Omental fat pad (tissue), 4 donors: ENCODE data around the gene RANGAP1. TPM values are rescaled to one million over a fixed set of nuclear protein-coding genes. Genes with fewer than 3 reads are reported as not detected.

ENCODE experiments used
- ATAC-seq: fragments of 150-250 bp; one replicate; pipeline ENCODE4 v1.9.1; 2016; ENCODE audit warnings: mild to moderate bottlenecking, moderate library complexity; ENCODE audit not compliant: low FRiP score
- DNase-seq: peaks from one replicate; pipeline ENCODE4 v3.0.0-alpha.2; 2019; ENCODE audit warnings: low spot score
- total RNA-seq, 4 donors: library from RNA; depleted of rRNA; stranded (reverse); fragments of >200 nt; gene quantifications; one replicate each; pipeline ENCODE4 v1.1.0, GENCODE V29; 2016
- TF ChIP-seq, protein P1 (sequence below), 3 donors: fragments of 450-650 bp; IDR thresholded peaks; one replicate each; pipeline ENCODE4 v1.5.1; 2016 to 2017; ENCODE audit warnings: antibody characterized with exemption in 3 of 3, mild to moderate bottlenecking in 3 of 3, moderate library complexity in 2 of 3

RANGAP1 gene
- total RNA-seq, 4 donors from 2014 or later: 30.9 to 49.8 (median 34.1) TPM

DNA sequence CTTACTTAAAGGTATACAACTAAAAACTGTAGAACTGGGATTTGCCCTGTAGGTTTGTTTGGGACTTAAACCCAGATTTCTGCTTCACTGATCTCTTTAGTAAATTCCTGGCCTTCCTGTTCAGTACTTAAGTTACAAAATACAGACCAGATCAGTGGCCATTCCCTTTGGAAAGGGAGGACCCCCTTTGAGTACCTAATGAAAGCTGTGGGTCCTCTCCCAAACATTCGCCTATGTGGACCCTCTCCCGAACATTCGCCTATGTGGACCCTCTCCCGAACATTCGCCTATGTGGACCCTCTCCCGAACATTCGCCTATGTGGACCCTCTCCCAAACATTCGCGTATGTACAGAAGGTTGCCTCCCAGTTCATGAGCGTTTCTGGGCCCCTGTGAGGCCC, 70.6 kb downstream of the RANGAP1 start:
- no peak for ATAC-seq
- no peak for DNase-seq
- TF ChIP-seq, protein P1, sequence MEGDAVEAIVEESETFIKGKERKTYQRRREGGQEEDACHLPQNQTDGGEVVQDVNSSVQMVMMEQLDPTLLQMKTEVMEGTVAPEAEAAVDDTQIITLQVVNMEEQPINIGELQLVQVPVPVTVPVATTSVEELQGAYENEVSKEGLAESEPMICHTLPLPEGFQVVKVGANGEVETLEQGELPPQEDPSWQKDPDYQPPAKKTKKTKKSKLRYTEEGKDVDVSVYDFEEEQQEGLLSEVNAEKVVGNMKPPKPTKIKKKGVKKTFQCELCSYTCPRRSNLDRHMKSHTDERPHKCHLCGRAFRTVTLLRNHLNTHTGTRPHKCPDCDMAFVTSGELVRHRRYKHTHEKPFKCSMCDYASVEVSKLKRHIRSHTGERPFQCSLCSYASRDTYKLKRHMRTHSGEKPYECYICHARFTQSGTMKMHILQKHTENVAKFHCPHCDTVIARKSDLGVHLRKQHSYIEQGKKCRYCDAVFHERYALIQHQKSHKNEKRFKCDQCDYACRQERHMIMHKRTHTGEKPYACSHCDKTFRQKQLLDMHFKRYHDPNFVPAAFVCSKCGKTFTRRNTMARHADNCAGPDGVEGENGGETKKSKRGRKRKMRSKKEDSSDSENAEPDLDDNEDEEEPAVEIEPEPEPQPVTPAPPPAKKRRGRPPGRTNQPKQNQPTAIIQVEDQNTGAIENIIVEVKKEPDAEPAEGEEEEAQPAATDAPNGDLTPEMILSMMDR (IDR thresholded peaks at IDR 0.05): no peak

DNA sequence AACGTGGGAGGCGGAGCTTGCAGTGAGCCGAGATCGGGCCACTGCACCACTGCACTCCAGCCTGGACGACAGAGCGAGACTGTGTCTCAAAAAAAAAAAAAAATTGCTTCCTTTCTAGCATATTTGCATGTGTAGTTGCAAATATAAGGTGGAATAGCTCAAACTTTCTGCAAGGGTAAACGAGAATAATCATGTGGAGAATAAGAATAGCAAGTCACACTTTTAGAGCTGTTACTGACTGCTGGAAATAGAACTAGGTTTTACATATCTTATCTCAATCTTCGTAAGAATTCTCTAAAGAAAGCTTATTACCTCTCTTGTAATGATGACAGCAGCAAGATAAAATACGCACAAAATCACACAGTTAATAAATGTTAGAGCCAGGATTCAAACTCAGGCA, 79.3 kb downstream of the RANGAP1 start:
- TF ChIP-seq, protein P1 (IDR thresholded peaks at IDR 0.05): no peak
- no peak for DNase-seq

DNA sequence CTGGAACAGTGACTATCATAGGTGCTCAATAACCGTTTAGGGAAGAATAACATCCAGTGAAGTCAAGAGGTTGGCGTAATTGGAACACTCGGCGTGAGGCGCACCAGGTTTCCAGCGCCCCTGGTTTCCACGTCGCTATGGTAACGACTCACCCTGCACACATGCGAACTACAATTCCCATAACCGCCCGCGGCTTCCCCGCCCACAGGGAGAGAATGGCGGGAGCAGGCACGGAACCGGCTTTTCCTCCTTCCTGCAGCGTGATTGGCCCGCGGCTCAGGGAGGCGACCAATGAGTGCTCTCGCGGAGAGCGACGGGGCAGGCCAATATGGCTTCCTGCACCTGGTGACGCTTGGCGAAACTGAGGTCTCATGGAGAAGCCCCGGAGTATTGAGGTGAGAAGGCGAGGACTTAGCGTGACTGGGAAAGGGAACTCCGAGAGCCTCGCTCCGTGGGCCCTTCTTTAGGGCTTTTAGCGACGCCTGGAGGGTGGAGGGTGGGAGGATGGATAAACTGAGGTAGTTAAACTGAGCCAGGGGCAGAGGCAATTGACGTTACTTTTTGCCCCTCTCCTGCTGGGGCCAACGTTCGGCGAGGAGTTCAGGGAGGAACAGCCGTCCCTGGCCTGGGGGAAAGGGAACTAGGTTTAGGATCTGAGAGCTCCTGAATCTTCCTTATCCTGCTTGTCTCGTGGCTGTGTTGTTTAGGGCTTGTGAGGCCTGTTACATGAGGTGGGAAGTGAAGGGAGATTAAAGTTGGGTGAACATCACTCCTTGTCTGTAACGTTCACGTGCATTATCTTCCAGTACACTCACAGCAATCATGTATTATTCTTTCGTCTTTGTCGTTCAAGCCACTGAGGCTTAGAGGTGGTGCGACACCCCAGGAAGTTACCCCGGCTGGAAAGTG, 80.7 kb downstream of the RANGAP1 start, which contains the start of gene L3MBTL2:
L3MBTL2 (plus strand) TSS at position 321 of the 909 bp plus-strand sequence; CDS start at position 372, 51 bp downstream.
- DNase-seq (peak; percentile 98), ATAC-seq (peak; percentile 100)
- TF ChIP-seq, protein P1 (IDR thresholded peaks at IDR 0.05): no peak

More for the DNA sequence above, 79.3 kb downstream of the RANGAP1 start:
- no peak for ATAC-seq

DNA sequence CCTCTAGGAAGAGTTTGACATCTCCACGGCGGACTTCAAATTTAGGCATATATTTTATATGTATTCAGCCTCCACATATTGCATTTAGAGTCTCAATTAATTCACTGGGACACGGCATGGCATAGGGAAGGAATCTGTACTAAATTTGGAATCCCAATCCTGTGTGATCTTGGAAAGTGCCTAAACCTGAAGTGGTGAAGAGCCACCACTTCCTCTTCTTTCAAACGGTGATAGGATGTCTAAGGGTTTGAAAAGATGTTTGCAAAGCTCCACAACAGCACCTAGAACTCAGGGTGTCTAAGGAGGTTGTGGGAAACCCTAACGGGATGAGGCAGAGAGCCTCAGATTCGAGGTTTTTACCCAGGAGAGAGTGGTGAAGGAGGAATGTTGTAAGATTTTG, 81.9 kb downstream of the RANGAP1 start:
- ATAC-seq (no peak), DNase-seq (no peak)
- TF ChIP-seq, protein P1 (IDR thresholded peaks at IDR 0.05): no peak

DNA sequence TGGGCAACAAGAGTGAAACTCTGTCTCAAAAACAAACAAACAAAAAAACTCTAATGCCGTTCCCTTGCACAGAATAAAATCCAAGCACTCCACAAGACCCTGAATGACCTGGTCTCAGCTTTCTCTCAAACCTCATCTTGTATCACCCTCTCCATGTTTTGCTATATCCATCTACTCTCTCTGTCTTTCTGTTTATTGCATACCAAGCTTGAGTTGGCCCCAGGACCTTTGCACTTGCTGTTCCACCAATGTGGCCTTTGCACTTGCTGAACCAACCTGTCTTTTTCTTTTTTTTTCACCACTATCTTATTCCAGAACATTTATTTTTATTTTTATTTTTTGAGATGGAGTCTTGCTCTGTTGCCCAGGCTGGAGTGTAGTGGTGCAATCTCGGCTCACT, 82.9 kb downstream of the RANGAP1 start:
- TF ChIP-seq, protein P1 (IDR thresholded peaks at IDR 0.05): no peak
- ATAC-seq: no peak
- no peak for DNase-seq

DNA sequence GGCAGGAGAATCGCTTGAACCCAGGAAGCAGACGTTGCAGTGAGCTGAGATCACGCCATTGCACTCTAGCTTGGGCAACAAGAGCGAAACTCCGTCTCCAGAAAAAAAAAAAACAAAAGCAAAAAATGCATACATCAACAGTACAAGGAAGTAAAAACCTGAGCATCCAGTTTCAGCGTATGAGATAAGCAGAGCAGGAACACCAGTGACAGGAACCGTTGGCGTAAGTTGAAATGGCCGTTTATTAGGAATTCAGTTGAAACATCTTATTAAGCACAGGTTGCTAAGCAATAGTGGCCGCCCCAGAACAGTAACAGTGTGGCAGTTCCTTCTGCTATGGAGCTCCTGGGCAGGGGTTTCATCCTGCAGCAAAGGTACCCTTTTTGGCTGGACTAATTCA, 84.8 kb downstream of the RANGAP1 start:
- no peak for DNase-seq
- no peak for ATAC-seq
- TF ChIP-seq, protein P1 (IDR thresholded peaks at IDR 0.05): no peak
